Islet precursor cell (in vitro differentiated cells): ENCODE measurements around the gene ATP7B.
A peak's percentile ranks its signal among the peaks of the same experiment; 100 is the strongest.

Experiments
- DNase-seq: peaks from one replicate; pipeline ENCODE4 v3.0.0-alpha.2; 2018

ATP7B gene

DNA sequence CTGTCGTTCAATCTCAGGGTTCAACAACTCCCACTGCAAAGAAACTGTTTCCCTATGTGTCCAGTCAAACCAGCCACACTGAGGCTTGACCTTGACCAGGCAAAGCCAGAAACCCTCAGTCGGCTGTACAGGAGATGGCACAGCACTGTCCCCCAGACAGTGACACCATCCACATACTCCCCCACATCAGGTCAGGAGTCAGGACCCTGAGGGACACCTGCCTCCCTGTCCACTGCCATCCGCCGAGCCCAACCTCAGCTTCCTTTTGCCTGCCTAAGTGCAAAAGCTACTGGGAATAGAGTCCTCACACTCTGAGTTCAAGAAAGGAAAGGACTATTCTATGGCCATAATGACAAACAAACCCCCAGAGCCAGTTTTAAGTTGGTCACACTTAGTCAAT lies 66.8 kb downstream of the ATP7B start:
- DNase-seq = no peak

- DNase-seq = no peak
These were observed 67.5 kb downstream of the ATP7B start for GRCh38 chr13:51943721-51944120.

GRCh38 chr13:51942189-51942588 lies 69.1 kb downstream of the ATP7B start:
- no peak for DNase-seq

DNA sequence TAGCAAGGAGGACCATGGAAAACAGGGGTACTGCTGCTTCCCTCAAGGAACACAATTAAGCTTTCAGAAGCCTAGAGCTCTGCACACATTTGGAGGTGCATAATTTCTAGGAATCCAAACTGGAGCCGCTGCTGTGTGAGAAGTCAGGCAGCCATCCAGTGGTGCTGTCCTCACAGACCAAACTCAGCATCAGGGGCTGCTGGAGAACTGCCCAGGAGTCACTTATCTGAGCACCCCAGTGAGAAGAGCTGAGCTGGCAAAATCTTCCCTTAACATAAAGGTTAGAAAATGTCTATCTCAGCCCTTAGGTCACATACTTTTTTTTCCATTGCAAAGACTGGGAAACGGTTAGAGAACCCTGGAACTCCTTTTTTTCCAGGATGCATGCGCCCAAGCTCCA lies 72.8 kb downstream of the ATP7B start:
- DNase-seq = no peak

DNA sequence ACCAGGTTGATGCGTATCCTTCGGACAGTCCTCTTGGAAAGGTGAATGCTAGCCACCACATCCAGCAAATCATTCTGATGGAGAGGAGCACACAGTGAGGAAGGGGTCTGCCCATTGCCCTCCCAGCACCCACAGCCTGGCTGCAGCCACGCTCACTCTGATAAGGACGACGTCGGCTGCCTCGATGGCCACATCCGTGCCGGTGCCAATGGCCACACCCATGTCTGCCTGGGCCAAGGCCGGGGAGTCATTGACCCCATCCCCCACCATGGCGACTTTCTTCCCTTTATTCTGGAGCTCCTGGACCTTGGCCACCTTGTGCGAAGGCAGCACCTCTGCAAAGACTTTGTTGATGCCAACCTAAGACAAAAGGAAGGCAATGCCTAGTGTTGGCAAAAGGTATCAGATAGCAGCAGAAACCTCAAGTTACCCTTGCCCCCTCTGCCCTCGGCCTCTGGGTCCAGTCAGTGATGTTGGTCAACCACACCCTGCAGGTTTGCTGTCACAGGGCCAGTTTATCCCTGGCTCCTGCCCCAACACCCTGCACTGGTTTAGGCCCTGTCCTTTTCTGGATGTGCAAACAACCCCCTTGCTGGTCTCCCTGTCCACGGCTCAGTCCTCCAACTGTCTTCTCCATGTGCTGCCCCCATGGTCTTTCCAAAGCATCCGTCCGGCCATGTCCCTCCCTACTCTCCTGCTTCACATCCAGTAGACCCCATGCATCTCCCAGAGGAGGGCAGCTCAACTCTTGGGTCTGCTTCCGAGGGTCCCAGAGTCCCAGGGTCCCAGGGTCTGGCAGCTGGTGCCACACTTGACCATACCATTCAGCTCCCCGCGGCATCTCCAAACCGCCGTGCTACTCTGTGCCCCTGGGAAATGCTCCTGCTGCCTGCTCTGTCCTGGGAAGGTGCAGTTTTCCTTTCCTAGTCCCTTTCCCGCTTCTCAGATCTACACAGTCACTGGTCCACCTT lies 73.6 kb downstream of the ATP7B start:
- no peak for DNase-seq

GRCh38 chr13:51935326-51936171 lies 75.7 kb downstream of the ATP7B start:
- DNase-seq = peak; percentile 76

DNA sequence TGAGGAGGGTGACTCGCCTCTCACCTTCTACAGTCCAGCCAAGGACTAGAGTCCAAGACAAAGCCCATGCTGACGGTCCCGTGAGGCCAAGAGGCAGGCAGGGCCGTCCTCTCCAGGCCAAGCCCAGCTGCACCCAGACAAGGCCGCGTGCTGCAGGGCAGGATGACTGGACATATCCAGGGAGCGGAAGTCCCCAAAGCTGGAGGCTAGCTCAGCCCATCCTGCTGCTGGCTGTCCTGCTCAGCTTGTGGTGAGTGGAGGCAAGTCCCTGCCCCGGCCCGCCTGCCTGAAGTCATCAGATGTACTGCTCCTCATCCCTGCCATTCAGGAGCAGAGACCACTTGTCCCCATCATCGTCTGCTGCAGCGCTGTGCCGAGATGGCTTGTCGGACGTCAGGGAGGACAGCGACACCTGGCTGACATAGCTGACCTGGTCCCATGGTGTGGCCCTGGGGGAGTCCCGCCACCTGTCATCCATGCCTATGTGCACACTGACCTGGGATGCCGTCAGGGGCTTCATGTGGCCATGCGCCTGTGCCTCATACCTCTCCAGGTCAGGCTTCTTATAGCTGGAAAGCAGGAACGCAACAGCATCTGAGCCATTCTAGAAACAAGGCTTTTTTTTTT lies 76.7 kb downstream of the ATP7B start:
- peak; percentile 51 for DNase-seq

DNA sequence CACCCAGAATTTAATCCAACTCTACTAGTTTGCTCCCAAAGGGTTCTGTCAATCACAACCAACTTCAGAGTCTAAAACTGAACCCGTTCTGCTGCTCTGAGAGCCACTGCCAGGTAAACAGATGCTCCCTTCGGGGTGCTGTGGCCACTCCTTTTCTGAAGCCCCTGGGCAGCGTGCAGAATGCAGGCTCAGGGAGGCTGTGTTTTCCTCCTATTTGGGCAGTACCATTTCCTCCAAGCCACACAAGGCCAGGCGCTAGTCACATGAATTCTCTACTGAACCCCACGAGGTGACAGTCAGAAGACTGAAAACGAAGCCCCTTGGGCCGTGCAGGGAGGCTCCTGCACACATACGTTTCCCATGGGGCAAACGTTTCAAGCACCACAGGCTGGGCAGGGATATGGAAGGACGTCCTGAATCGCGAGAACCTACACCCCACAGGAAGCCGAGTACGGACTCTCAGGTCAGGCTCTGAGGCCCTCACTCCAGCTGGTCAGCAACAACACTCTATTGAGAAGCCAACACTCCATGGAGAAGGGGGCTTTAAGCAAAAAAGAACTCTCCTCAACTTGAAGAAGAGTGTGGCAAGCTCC lies 77.7 kb downstream of the ATP7B start:
- DNase-seq = no peak

DNA sequence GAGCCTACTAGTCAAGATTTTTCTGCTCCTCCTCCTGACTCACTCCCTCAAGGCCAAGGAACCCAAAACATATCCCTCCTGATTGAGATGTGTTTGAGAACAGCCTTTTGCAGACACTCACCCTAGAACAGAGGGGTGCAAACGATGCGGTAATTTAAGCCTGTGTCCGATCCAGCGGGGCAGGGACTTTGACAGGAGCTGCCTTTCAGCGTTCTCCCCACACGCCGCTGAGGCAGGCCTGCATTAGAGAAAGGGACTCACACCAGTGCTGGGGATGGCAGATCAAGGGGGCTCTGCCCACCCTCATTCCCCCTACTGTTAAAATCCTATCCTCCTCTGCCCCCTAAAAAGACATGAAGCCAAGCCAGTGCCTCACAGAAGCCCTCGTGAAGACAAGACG lies 79.0 kb downstream of the ATP7B start:
- DNase-seq = no peak

GRCh38 chr13:51931606-51932005 lies 79.6 kb downstream of the ATP7B start:
- DNase-seq = no peak

- DNase-seq = peak; percentile 54
These were observed 81.6 kb downstream of the ATP7B start for GRCh38 chr13:51929699-51930098.

- DNase-seq = peak; percentile 71
These were observed 83.0 kb downstream of the ATP7B start for GRCh38 chr13:51928231-51928630.

DNA sequence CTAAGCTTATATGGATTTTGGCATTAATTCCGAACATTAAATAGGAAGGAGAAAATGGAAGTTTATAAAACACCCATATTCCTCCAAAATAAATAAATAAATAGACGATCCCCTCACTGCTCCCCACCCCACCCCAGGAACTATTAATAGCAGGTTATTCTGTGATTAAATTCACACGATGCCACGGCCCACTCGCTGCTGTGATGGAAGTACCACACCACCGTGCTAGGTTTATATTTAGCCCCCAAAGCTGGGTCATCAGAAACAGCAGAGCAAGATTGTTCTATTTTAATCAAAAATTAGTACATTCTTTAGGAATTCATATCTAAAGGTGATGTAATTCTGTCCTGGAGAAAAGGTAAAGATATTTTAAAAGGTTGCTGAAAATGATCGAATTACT lies 84.1 kb downstream of the ATP7B start:
- DNase-seq = peak; percentile 7

GRCh38 chr13:51926528-51926885 lies 84.7 kb downstream of the ATP7B start:
- no peak for DNase-seq

GRCh38 chr13:51925865-51926527 lies 85.3 kb downstream of the ATP7B start:
- DNase-seq = peak; percentile 48

GRCh38 chr13:51924756-51925544 lies 86.3 kb downstream of the ATP7B start:
- no peak for DNase-seq

- no peak for DNase-seq
These were observed 87.2 kb downstream of the ATP7B start for GRCh38 chr13:51923983-51924539.

- DNase-seq = no peak
These were observed 88.3 kb downstream of the ATP7B start for GRCh38 chr13:51922771-51923480.

DNA sequence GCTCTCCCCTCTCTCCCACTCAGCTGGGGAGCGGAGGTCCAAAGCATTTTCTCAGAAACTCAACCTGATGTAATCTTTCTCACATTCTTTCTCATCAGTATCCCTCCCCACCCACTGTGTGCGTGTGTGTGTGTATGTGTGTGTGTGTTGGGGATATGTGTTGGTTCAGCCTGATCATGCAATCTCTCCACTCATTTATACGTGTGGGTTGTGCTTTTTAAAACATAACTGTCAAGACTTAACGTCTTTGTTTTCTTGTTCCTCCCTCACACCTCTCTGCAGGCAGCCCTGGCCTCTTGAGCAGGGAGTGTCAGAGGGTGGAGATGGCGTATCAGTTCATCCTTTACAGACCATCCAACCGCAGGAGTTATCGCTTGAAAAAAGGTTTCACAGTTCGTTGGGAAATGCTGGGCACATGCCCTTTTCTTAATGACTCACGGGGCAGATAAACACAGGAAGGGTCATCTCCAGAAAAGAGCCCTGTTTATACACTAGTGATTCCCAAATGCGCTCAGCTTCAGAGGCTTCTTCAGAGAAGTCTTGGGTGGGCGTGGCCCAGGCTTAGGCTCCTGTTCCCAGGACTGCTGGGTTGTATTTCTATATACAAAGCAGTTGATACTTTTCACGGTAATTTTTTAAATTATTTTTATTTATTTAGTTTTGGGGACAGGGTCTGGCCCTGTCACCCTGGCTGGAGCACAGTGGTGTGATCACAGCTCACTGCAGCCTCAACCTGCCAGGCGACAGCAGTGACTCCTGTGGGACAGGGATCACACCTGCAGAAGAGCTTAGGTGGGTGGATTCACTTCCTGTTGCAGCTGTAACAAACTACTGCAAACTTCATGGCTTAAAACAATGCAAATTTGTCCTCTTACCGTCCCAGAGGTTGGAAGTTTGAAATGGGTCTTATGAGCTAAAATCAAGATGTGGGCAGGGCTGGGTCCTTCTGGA lies 89.2 kb downstream of the ATP7B start:
- DNase-seq = peak; percentile 50
